ENCODE results near the gene STK39.

STK39 gene

GRCh38 chr2:168172071-168172470 is 75.3 kb downstream of the STK39 start:
- H3K4me3 ChIP-seq (replicated peaks; ENCODE audit: insufficient read depth, low read length) = no peak overlapping the region
- DNase-seq (ENCODE audit: low read depth in 1 of 2, low spot score in 1 of 2) = no peak
- no peaks in the 10 kb centered on the region for H3K27me3 ChIP-seq (ENCODE audit: insufficient read depth, poor library complexity, severe bottlenecking)
- H3K27ac ChIP-seq (replicated peaks) = no peak overlapping the region
- TF ChIP-seq GABPA (IDR thresholded peaks at IDR 0.05; ENCODE audit: low read depth) = no peak
- TF ChIP-seq POLR2AphosphoS5 (IDR thresholded peaks at IDR 0.05; ENCODE audit: low read depth) = no peak
- no peak for TF ChIP-seq CTCF (IDR thresholded peaks at IDR 0.05; ENCODE audit: insufficient read depth, low read length)
- TF ChIP-seq, protein P1, sequence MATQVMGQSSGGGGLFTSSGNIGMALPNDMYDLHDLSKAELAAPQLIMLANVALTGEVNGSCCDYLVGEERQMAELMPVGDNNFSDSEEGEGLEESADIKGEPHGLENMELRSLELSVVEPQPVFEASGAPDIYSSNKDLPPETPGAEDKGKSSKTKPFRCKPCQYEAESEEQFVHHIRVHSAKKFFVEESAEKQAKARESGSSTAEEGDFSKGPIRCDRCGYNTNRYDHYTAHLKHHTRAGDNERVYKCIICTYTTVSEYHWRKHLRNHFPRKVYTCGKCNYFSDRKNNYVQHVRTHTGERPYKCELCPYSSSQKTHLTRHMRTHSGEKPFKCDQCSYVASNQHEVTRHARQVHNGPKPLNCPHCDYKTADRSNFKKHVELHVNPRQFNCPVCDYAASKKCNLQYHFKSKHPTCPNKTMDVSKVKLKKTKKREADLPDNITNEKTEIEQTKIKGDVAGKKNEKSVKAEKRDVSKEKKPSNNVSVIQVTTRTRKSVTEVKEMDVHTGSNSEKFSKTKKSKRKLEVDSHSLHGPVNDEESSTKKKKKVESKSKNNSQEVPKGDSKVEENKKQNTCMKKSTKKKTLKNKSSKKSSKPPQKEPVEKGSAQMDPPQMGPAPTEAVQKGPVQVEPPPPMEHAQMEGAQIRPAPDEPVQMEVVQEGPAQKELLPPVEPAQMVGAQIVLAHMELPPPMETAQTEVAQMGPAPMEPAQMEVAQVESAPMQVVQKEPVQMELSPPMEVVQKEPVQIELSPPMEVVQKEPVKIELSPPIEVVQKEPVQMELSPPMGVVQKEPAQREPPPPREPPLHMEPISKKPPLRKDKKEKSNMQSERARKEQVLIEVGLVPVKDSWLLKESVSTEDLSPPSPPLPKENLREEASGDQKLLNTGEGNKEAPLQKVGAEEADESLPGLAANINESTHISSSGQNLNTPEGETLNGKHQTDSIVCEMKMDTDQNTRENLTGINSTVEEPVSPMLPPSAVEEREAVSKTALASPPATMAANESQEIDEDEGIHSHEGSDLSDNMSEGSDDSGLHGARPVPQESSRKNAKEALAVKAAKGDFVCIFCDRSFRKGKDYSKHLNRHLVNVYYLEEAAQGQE (IDR thresholded peaks at IDR 0.05; ENCODE audit: insufficient replicate concordance, low read depth) = no peak
- TF ChIP-seq SPI1 (IDR thresholded peaks at IDR 0.05; ENCODE audit: borderline replicate concordance, low read depth) = no peak

DNA sequence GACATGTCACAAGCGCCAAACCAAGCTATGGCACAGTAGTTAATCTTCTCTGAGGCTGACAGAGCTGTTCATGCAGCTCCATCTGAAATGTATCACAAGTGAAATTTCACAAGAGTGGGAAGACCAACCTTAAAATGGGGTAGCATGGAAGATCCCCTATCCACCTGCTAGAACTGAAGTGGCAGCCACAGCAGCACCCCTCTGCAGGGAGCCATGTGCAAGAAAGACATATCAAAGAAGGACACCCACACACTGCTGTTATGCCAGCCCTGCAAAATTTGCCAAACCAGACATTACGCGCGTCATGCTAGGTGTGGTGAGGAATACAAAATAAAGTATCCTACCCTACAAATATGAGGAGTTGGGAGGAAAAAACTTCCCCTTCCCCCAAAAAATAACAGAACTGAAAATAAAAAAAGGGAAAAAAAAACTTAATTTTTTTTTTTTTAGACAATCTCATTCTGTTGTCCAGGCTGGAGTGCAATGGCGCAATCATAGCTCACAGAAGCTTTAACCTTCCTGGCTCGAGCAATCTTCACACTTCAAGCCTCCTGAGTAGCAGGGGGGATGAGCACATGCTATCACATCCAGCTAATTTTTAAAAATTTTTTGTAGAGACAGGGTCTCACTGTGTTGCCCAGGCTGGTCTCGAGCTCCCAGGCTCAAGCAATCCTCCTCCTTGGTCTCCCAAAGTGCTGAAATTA is 76.2 kb downstream of the STK39 start:
- DNase-seq (ENCODE audit: low read depth in 1 of 2, low spot score in 1 of 2) = no peak
- Histone ChIP-seq H3K4me3 (replicated peaks; ENCODE audit: insufficient read depth, low read length) (no peak overlapping the region), H3K27ac (replicated peaks) (no peak overlapping the region), H3K27me3 (ENCODE audit: insufficient read depth, poor library complexity, severe bottlenecking) (no peaks in the 10 kb centered on the region)
- TF ChIP-seq, protein P1 (IDR thresholded peaks at IDR 0.05; ENCODE audit: insufficient replicate concordance, low read depth) = no peak
- TF ChIP-seq CTCF (IDR thresholded peaks at IDR 0.05; ENCODE audit: insufficient read depth, low read length) (no peak), POLR2AphosphoS5 (IDR thresholded peaks at IDR 0.05; ENCODE audit: low read depth) (no peak), GABPA (IDR thresholded peaks at IDR 0.05; ENCODE audit: low read depth) (no peak), SPI1 (IDR thresholded peaks at IDR 0.05; ENCODE audit: borderline replicate concordance, low read depth) (no peak)

DNA sequence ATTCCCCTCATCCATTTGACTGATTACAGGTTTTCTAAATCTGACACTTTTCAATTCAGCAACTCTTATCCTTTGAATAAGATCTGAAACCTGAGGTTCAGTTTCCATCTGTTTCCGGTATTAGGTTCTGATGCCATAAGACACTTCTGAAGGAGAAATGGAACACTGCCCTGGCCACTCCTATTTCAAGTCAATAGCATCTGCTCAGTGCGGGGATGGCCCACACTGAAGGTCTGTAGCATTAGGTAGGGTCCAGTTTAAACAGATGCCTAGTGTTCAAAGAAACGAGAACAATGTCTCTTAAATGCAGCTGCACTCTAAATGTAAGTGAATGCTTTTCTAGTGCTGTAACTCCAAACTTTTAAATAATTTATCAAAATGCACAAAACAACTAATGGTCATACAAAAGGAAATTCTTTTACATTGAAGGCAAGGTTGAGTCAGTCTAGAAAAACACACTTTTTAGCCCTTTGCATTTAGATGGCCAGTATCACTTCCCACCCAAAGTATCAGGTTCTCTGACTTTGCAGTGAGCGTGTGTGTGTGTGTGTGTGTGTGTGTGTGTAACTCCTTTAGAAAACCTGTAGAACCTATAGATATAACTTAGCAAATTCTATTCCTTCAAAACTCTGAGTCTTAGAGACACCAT is 78.2 kb downstream of the STK39 start:
- H3K27ac ChIP-seq (replicated peaks) = no peak overlapping the region
- TF ChIP-seq, protein P1 (IDR thresholded peaks at IDR 0.05; ENCODE audit: insufficient replicate concordance, low read depth) = no peak
- TF ChIP-seq GABPA (IDR thresholded peaks at IDR 0.05; ENCODE audit: low read depth) (no peak), POLR2AphosphoS5 (IDR thresholded peaks at IDR 0.05; ENCODE audit: low read depth) (no peak), SPI1 (IDR thresholded peaks at IDR 0.05; ENCODE audit: borderline replicate concordance, low read depth) (no peak), CTCF (IDR thresholded peaks at IDR 0.05; ENCODE audit: insufficient read depth, low read length) (no peak)
- no peak for DNase-seq (ENCODE audit: low read depth in 1 of 2, low spot score in 1 of 2)
- no peak overlapping the region for H3K4me3 ChIP-seq (replicated peaks; ENCODE audit: insufficient read depth, low read length)
- H3K27me3 ChIP-seq (ENCODE audit: insufficient read depth, poor library complexity, severe bottlenecking) = no peaks in the 10 kb centered on the region

All from HL-60 (cell line).